ENCODE measurements around the gene MAP1B.
A peak's percentile ranks its signal among the peaks of the same experiment; 100 is the strongest.

Gene MAP1B

DNA sequence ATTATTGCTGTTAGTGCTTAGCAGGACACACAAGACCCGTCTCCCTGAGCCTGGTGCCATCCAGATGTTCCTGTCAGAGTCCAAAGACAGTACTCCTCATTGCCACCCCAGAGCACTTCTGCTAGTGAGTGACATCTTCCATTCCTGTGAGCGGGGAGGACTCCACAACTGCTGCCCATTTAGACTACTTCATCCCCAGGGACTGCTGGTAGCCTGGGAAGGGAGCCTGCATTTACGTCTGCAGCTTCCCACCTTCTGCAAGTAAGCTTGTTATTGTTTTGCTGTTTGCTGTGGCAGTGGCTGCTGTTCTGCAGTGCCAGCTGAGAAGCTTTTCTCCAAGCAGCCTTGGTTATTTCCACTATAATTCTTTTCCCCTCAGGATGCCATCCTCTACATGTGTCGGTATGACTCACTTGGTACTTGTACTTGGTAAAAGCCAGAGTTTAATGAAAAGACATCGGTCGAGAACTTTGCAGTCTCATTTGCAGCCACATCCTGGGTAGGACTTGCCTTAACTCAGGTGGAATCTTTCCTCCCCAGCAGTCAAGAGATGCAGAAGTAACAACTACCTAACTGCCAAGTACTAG is 10.6 kb upstream of the MAP1B start:
- no peak for DNase-seq

DNA sequence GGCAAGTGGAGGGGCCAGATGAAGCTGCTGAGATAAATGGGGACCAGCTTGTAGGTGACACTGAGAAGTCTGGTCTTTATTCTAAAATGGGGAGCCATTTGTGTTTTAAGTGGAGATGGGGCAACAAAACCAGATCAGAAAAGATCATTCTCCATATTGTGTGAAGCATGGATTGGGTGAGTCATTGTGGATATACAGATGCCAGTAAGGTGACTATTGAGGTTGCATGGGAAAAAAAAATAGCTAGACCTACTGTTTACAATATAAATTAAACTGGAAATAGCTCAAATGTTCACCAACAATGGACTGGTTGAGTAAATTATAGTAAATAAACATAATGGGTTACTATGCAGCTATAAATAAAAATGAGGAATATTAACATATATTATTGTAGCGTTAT is 5.4 kb upstream of the MAP1B start:
- no peak for DNase-seq

DNA sequence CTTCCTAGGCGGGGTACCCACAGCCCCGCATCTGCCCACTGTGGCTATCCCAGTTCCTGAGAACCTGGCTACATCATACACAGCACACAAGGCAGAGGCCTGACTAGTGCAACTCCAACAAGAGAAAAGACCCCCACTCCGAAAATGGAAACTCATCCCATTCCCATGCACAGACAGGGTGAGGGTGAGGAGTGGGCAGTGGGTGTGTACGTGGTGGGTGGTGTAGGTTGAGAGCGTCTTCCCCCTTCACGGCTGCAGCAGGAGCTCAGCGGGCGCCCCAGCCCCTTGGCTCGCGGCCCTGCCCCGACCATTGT is 501 bp upstream of the MAP1B start:
- peak in 1 of 51 donors; percentile 29 for DNase-seq

DNA sequence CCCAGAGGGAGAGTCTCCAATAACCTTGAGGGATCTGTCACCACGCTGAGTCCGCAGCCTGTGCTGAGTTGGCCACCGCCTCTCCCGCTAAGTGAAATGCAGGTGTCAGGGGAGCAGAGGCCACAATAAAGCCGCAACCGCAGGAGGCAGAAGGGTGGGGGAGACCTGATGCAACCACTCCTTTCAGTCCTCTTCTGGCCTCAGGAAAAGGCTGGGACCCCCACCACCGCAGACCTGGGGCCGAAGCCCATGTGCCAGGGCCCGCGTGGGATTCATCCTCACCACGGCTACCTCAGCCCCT is 576 bp downstream of the MAP1B start:
- peak in 4 of 51 donors; percentile 23 to 66 (median 40) for DNase-seq

DNA sequence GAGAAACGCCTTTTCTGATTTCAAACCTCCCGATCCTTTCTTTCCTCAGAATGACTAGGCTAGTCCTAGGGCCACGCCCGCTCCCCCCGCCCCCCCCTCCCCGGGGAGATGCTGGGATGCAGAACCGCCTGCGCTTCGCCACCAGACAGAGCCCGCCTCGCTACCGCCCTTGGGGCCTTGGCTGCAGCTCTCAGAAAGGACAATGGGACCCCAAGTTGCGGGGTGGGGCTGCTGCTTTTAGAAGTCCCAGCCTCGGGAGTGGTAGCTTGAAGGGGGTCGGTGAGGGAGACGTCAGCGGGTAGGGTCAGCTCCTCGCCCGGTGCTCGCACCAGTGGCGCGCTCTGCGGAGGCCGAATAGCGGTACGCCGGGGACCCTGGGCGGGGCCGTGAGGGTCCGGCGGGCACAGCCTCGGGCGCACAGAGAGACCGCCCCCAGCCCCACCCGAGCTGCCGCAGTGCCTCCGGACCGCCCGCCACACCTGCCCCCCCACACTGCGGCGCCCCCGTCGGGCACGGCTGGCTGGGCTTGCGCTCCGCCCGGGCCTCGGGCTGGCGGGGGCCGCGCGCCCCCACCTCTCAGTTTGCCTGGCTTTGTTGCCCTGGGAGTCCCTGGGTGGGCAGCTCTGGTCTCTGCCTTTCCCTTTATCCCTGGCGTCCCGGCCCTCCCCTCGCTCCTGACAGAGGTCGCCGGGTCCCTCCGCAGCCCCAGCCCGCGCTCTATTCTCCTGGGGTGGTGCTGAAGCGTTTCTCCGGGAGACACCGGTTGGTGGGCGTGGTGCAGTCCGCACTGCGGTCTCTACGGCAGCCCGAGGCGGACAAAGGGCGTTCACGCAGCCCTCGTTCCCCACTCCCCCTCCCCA is 1.2 kb downstream of the MAP1B start:
- DNase-seq, result peak in 47 of 51 donors; percentile 20 to 82 (median 62)

DNA sequence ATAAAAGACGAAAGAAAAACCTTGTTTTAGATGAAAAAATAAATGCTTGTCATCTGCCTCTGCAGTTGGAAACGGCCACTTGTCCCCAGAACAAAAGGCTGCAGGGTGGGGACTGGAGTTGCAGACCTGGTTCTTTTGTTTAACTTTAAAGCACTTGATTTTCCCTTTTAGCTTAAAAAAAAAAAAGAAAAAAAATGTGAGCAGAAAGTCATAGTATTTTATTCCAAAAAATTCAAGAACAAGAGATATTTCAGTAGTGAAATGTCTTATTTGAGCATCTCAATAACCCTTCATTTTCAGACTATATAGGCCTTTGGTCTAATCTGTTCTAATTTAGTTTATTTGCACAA is 1.8 kb downstream of the MAP1B start:
- DNase-seq, result no peak

DNA sequence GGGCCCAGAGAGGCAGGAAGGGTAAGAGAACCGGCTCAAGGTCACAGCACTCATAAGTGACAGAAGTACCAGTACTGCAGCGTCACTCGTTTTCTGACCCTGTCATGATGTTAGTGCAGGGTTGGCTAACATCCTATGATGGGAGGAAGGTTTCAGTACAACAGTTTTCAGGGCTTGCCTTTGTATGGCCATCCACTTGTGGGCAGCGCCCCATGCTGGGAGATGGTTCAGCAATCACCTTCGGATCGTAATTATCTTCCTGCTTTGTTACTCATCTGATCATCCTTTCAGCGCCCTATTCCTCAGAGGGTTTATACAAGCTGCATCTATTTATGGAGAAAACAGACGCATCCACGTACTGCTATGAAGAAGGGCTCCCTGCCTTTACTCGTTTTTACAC is 2.4 kb downstream of the MAP1B start:
- peak in 23 of 51 donors; percentile 7 to 69 (median 34) for DNase-seq

DNA sequence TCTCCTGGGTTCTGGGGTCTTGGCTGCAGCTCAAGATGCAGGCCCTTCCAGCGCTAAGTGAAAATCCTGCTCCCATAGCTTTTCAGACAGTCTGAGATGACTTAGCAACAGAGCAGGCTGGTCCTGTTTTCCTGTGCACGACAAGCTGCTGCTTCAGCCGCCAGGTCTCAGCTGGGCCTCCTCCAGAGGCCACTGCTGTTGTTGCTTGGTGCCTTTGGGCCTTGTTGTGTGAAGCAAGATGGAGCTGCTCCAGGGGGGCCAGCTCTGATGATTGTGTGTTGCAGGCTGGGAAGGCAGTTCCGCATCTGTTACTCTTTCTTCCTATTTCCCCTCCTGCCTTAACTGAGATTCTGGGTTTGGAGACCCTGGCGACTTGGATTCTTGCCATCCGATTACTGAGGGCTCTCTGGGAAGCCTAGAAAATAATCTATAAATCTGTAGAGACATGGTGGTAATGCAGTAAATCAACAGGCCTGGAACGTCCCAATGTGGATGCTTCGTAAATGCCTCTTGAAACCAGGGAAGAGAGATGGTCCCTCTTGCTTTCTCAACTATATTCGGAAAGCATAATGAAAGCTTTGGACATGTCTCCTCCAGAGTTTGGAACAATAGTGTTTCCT is 3.2 kb downstream of the MAP1B start:
- peak in 34 of 51 donors; percentile 10 to 80 (median 29) for DNase-seq

DNA sequence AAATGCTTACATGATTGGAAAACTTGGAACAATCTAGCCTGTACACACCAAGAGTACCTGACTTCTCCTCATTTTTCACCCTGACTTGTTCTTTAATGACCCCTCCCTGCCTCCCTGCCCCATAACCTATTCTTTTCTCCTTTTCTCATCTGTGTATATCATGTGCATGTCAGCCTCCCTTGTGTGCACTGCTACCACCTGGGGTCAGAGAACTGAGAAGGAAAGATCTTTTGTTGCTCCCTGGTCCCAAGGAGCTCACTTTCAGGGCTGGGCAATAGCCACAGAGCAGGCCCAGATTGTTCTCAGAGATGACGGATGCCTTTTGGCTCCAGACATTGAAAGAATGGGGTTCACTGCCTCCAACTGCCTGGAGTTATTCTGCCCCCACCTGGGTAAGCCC is 5.1 kb downstream of the MAP1B start:
- no peak for DNase-seq

DNA sequence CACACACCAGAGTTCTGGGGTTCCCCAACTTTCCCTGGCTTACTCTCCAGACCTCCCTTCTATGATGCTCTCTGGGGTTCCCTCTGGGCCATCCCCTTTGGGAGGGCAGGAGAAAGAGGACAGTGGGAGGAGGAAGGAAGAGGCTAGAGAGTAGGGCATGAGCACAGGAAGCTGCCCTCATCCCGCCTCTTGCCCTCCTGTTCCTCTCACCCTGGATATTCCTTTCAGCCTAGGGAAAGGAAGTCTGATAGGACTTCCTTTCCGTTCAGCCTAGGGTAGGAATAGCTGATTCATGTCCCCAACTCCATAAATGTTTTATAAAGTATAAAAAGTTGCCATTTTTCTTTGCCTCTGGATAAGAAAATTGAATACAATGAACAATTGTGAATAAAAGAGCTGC is 7.4 kb downstream of the MAP1B start:
- DNase-seq, result no peak

DNA sequence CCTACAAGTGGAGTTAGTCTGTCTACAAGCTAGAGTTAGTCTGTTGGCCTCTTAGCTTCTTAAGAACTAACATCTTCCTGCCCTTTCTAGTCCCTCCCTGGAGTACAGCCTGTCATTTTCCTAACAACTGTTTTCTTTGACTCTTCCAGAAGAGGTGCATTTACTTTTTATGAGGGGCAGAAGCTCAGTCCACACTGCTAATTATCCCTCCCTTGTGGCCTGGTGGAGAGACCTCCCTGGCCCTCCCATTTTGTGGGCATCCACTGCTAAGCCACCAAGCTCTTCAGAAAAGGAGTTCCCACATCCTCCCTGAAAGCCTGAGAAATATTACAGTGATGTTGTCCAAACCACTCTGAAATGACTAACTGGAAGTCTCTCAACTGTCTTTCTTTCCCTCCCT is 8.0 kb downstream of the MAP1B start:
- no peak for DNase-seq

DNA sequence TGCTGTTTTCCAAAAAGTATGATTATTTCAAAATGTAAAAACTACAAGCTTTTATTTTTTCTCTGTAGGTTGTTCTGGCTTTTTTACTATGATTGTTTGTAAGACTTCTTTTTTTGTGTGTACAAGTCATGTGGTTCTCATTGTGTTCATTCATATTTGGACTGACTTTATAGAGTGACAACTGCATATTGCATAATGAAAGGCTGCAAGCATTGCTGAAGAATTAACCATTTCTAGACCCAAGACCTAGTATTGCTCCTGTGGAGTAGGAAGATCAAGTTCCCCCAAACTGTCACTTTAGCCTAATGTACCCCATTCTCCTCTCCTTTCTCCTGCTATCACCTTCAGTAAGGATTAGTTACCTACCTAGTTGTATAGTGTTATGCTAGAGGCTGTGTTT is 10.0 kb downstream of the MAP1B start:
- DNase-seq, result no peak

DNA sequence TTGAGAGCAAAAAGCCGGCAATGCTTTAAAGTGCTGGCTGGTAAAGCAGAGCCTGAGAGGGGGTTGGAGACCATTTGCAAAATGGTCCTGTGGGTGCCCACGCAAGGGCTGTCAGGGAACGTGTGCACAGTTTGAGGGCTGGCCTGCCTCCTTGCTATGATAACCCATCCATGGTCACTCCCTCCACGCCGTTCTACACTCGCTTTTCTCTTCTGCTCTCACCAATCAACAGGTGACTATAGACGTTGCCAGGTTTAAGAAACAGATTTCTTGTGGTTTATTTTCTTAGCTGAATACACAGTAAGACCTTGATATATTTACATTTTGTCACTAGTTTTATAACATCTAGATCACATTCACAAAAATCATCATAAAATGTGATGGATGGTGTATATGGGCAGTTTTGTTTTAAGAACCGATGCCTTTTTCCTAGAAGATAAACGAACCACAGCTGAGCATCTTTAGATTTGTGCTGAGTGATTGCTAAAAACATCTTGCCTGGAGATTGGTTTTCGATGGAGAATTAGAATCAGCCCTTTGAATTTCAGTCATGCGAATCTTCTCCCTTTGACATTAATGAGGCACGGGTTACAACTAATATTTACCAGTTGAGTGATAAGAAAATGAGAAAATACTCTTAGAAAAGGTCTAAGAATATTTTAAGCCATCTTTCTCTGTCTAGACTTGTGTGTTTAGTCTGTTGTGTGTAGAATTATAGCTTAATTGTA is 13.9 kb downstream of the MAP1B start:
- DNase-seq, result no peak

DNA sequence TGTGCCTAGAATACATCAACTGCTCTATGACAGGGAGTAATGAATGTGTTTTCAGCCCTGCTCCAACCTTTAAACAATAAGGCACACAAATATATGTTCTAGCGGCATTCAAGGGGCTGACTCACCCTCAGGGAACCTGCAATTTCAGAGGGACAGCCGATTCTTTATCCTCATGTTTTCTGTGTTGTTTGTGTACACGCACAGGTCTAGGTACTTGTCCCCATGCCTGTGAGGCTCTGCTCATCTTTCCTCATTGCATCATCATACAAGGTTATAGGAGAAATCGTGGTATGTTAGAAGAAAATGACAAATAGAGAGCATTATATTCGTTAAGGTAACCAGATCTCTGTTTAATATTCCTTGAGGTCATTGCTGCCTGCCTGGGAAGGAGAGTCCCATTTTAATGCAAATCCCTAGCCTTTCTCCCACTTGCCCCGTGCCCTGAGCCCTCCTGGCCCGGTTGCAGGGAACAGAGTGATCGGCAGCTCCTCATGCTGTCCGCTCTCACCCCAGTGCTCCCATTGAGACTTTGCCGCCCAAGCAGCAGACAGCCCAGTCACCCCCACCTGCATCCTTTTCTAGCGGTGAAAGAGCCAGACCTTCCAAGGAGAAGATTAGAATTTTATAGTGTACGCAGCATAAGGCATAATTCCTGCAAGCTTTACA is 14.6 kb downstream of the MAP1B start:
- peak in 5 of 51 donors; percentile 17 to 56 (median 26) for DNase-seq

DNA sequence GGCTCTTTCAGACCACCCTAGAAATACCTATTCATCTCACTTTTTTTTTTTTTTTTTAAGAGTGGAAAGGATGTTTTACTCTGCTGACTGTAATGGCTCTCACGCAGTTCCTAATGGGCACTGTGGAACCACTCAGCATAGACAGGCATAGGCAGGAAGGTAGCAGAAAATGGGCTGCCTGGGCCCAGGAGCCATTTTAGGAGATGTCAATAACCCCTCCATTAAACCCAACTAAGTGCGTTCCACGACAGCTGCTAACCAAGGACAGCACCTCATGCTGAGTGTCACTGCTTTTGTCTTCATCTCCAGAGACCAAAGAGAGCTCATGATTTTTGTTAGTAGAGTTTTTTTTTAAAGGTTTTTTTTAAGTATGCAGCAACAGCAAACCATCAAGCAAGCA is 15.3 kb downstream of the MAP1B start:
- no peak for DNase-seq

DNA sequence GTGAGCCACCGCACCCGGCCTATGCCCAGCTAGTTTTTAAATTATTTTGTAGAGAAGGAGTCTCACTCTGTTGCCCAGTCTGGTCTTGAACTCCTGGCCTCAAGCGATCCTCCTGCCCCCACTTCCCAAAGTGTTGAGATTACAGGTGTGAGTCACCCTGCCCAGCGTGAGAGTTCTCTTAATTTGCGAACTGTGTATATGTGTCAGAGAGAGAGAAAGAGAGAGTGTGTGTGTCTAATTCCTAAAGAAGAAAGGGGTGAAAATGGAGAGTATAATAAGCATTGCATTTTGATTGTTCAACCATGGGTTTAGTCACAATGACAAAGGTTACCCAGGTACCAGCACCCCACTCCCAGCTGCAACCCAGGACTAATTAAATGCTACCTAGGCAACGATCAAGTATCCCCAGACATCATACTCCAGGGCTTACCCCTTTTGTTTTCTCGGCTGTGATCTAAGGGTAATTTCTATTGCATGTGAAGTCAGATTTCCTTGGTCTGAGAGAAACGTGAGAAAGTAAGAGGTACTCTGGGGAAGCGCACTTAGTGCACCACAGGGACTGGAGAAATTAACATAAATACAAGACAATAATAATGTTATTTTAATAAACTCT is 16.6 kb downstream of the MAP1B start:
- DNase-seq, result no peak

DNA sequence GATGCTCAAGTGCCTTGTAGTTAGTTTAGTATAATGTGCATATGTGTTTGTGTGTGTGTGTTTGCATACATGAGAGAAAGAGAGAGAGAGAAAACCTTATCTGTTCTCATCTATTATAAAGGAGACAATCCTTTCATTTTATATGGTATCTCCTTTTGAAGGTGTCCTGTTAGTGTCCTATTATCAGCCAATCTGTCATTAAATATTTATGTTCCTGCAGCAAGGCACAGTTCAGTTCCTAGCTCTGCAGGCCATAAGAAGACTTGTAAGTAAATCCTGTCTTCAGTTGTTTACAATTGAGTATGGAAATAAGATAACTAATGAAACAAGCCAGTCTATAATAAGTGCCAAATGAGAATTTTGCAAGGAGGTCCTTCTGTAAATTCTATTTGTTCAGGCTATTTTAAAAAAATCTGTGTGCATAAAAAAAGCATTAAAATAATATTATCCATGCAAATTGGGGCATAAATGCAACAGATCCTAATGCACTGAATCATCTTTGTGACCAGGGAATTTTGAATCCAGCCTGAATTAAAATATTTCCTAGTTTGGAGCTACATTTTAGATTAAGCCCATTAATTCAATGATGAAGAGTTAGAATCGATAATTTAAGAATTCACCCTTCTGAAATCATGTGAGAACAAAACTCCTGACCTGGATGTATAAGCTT is 18.1 kb downstream of the MAP1B start:
- DNase-seq, result no peak

DNA sequence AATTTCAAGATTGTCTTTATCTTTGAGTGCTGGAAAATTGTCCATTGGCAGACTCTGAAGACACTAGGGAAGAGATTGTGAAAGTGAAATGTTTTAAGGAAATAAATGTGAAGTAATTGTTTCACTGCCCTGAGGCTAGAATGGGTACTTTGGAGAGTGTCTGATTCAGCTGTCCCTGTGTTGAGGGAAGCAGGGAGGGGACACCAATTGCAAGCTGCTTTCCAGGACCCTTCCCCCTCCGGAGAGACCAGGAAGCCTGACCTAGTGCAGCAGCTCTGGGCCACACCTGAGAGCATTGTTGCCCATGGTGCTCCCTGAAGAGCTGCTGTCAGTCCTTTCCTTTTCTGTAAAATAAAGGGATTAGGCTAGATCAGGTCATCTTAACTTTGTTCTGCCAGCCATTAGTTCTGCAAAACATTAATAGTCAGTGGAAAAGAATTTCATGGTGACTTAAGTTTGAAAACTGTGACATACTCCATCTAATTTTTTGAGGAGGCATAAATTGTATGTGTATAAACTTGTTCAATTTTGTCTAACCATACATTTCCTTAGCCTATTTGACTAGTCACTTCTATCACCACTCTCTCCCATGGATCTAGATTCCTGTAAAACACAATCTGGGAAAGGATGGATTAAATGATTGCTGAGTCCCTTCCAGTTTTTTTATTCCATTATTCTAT is 18.8 kb downstream of the MAP1B start:
- DNase-seq, result no peak

DNA sequence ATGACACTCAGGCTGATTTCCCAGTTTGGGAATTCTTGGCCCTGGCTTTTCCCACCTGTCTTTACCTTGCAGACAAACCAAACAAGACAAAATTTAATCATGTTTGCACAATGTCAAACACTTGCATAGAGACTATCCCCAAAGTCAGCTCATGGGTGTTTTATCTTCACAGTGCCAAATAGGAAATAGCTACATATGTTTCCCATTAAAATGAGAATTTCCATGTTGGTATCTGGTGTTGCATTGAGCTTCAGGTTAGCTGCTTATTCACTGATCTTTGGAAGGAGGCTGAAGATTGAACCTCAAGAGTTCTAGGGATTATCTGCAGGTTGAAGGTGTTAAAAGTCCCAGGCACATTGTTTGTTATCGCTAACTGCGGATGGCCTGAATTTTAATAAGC is 19.5 kb downstream of the MAP1B start:
- DNase-seq, result no peak

DNA sequence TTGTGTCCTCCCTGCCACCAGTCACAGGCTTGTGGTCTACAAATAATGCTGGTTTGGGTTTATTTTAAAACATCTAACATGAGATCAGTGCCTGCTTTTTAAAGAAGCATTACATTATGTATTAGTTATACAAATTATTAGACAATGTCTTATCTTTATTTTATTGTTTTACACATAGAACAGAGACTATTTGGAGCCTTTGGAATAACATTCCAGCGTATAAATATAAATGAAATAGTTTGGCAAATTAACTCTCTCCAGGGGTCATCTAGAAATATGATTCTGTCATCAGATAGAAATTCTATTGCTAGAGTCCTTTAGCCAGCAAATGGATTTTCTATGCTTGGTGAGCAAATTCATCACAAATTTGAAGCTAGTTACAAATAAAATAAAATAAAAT is 22.4 kb downstream of the MAP1B start:
- DNase-seq, result no peak

All from hypothalamus (tissue), 51 donors.